ENCODE measurements around the gene CNEP1R1. TPM values are rescaled to one million over a fixed set of nuclear protein-coding genes. Genes with fewer than 3 reads are reported as not detected.

Gene CNEP1R1
- total RNA-seq, 1 experiment from 2014 or later: 18.5 TPM

DNA sequence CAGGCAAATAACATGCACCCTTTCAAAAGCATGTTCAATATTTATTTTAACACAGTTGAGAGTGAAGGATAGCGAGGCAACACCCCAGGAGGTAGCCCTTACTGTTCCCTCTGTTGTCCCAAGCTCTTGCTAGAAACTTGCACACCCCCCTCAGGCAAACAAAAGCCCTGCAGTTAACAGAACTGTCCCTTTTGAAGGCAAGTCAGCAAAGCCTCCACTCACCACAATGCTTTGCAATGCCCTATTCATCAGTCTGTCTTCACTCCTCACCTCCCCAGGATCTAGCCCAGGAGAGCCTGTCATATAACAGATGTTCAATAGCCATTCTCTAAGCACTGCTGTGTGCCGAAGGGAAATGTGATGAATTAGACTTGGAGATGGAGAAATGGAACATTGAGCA lies 3.5 kb upstream of the CNEP1R1 start:
- H4K91ac ChIP-seq (ENCODE audit: insufficient read length, low read depth, low read length): no peak overlapping the region
- H3K9me3 Mint-ChIP-seq: no peaks in the 10 kb centered on the region
- H4K5ac ChIP-seq (ENCODE audit: insufficient read length, low read depth, low read length): no peak overlapping the region
- peak; percentile 46; the same call in 2 of the 3 replicates for TF ChIP-seq CTCF (conservative IDR thresholded peaks at IDR 0.05)
- no peak overlapping the region for H3K4ac ChIP-seq (ENCODE audit: low read depth, low read length)
- H3K4me1 ChIP-seq (ENCODE audit: insufficient read depth, low read length): no peaks in the 10 kb centered on the region; the same call in 1 of the 2 replicates
- no peak overlapping the region for H2BK15ac ChIP-seq (ENCODE audit: low read depth, low read length)
- H3K79me2 ChIP-seq (ENCODE audit: insufficient read depth, low read length): peaks cover 4% of the 10 kb centered on the region; the same call in 1 of the 2 replicates
- no peak overlapping the region for H4K8ac ChIP-seq (replicated peaks; ENCODE audit: insufficient read length, low read depth, low read length)
- no peaks in the 10 kb centered on the region; the same call in 1 of the 2 replicates for H3K27me3 Mint-ChIP-seq (ENCODE audit: low read depth)
- H3K79me1 ChIP-seq (ENCODE audit: insufficient read depth, low read depth, low read length, poor library complexity, severe bottlenecking): no peaks in the 10 kb centered on the region
- no peak overlapping the region for H3K9ac ChIP-seq (ENCODE audit: extremely low read depth, insufficient read length, low read length)
- H3K14ac ChIP-seq (ENCODE audit: insufficient read depth, low read length): no peak overlapping the region
- no peaks in the 10 kb centered on the region for H3K36me3 Mint-ChIP-seq (ENCODE audit: insufficient read depth in 1 of 3, low read depth in 3 of 3)
- DNase-seq: peak; percentile 65
- peak overlapping the region in 2 of 3 experiments; percentile 12 to 21; a peak in 2 of 7 replicates for H3K27ac Mint-ChIP-seq
- H2BK5ac ChIP-seq (ENCODE audit: insufficient read length, low read length): no peak overlapping the region
- H2BK120ac ChIP-seq (ENCODE audit: low read depth, low read length, poor library complexity, severe bottlenecking): no peak overlapping the region
- no peaks in the 10 kb centered on the region for H3K27me3 ChIP-seq (ENCODE audit: insufficient read depth, low read length)
- no peaks in the 10 kb centered on the region for H4K20me1 ChIP-seq (ENCODE audit: control insufficient read depth, insufficient read depth, insufficient read length)
- no peak overlapping the region for H3K4me2 ChIP-seq (ENCODE audit: insufficient read depth, insufficient read length, low read length)
- no peak overlapping the region for H2AFZ ChIP-seq (ENCODE audit: low read length)
- H3K27ac ChIP-seq (ENCODE audit: insufficient read length, low read depth, low read length): no peak overlapping the region
- H3K4me3 Mint-ChIP-seq: peak overlapping the region in 1 of 2 experiments; percentile 19; a peak in 1 of 5 replicates
- no peak overlapping the region for H3K23ac ChIP-seq (ENCODE audit: insufficient read length, low read depth, low read length)
- no peak overlapping the region for H3K18ac ChIP-seq (ENCODE audit: insufficient read length, low read depth, low read length)
- no peaks in the 10 kb centered on the region for H3K9me3 ChIP-seq (ENCODE audit: control insufficient read depth, low read depth, low read length)
- peaks cover 5% of the 10 kb centered on the region for H3K23me2 ChIP-seq (ENCODE audit: insufficient read length, low read depth, low read length, poor library complexity, severe bottlenecking)
- H3K4me1 Mint-ChIP-seq: peaks cover 18 to 19% of the 10 kb centered on the region in 2 experiments
- no peak overlapping the region for H2AK5ac ChIP-seq (ENCODE audit: insufficient read length, low read length)
- no peak overlapping the region for H2BK12ac ChIP-seq (ENCODE audit: insufficient read length, low read depth, low read length)
- H3T11ph ChIP-seq (ENCODE audit: low read length): no peak overlapping the region
- H3K56ac ChIP-seq (ENCODE audit: insufficient read length, low read depth, low read length): no peak overlapping the region
- H2BK20ac ChIP-seq (ENCODE audit: low read depth, low read length, poor library complexity, severe bottlenecking): no peak overlapping the region
- WGBS (ENCODE audit: extremely low coverage, insufficient read length, low lambda C conversion rate): no CpG with 5 or more reads among the region's 2 CpGs

All from H9 (cell line).